Ishikawa (cell line): Measurements from ENCODE around the gene TRABD2A.

Experiments used
- CEBPB ChIP-seq: IDR thresholded peaks from 2 replicates; pipeline ENCODE4 v1.6.1; 2012
- CREB1 ChIP-seq: IDR thresholded peaks from 2 replicates; pipeline ENCODE4 v1.6.1; 2012; ENCODE audit warnings: low read depth
- EGR1 ChIP-seq: IDR thresholded peaks from 2 replicates; pipeline ENCODE4 v1.6.1; 2012
- EP300 ChIP-seq: IDR thresholded peaks from 2 replicates; pipeline ENCODE4 v1.6.1; 2012; ENCODE audit warnings: borderline replicate concordance
- FOXM1 ChIP-seq: IDR thresholded peaks from 2 replicates; pipeline ENCODE4 v1.6.1; 2012; ENCODE audit warnings: low read depth, borderline replicate concordance
- NFIC ChIP-seq: IDR thresholded peaks from 2 replicates; pipeline ENCODE4 v1.6.1; 2012
- RAD21 ChIP-seq: IDR thresholded peaks from 2 replicates; pipeline ENCODE4 v1.6.1; 2012; ENCODE audit warnings: low read depth
- REST ChIP-seq: IDR thresholded peaks from 2 replicates; pipeline ENCODE4 v1.6.1; 2012; ENCODE audit warnings: low read depth, mild to moderate bottlenecking
- TAF1 ChIP-seq: IDR thresholded peaks from 2 replicates; pipeline ENCODE4 v1.6.1; 2012; ENCODE audit warnings: low read depth, mild to moderate bottlenecking
- TCF12 ChIP-seq: IDR thresholded peaks from 2 replicates; pipeline ENCODE4 v1.6.1; 2012; ENCODE audit warnings: low read depth
- TEAD4 ChIP-seq: IDR thresholded peaks from 2 replicates; pipeline ENCODE4 v1.6.1; 2012
- YY1 ChIP-seq: IDR thresholded peaks from 2 replicates; pipeline ENCODE4 v1.6.1; 2012; ENCODE audit warnings: low read depth
- ZBTB7A ChIP-seq: IDR thresholded peaks from 2 replicates; pipeline ENCODE4 v1.6.1; 2012; ENCODE audit warnings: low read depth
- TF ChIP-seq, protein P1 (sequence below): IDR thresholded peaks from 2 replicates; pipeline ENCODE4 v1.6.1; 2012
- TF ChIP-seq, protein P2 (sequence below): IDR thresholded peaks from 2 replicates; pipeline ENCODE4 v1.6.1; 2012

The TRABD2A gene

DNA sequence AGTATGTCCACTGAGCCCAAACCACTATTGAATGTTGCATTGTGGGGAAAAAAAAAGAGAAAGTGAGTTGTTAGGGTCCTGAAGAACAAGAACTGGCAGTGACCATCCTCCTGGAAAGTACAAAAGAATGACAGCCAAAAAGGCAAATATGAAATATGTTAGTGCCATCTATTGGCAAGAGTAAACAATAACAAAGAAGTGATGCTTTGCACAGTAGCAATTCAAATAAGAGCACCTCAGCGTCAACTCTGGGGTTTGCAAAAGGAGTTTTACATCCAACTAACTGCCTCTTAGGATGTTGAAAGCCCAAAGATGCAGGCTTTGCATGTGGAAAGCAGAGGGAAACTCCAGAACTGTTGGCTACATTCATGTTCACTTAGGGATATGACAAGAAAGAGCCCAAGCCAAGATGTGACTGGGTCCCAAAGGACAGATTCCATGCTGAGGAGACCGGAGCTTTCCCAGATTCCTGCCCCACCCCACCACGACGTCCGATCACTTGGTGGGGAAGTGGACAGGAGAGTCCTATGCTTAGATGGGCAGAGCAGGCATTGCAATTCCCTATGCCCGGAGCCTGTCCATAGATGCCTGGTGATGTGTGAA lies 15.6 kb downstream of the TRABD2A start:
- TF ChIP-seq TAF1, result no peak
- TF ChIP-seq TEAD4, result no peak
- TF ChIP-seq ZBTB7A, result no peak
- peak; percentile 60 for TF ChIP-seq RAD21
- TF ChIP-seq TCF12, result no peak
- TF ChIP-seq EP300, result no peak
- TF ChIP-seq CEBPB, result no peak
- no peak for TF ChIP-seq REST
- TF ChIP-seq, protein P1, sequence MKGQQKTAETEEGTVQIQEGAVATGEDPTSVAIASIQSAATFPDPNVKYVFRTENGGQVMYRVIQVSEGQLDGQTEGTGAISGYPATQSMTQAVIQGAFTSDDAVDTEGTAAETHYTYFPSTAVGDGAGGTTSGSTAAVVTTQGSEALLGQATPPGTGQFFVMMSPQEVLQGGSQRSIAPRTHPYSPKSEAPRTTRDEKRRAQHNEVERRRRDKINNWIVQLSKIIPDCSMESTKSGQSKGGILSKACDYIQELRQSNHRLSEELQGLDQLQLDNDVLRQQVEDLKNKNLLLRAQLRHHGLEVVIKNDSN, result no peak

GRCh38 chr2:84862006-84862405 lies 18.9 kb downstream of the TRABD2A start:
- no peak for TF ChIP-seq CREB1
- TF ChIP-seq YY1, result no peak
- TF ChIP-seq TCF12, result no peak
- TF ChIP-seq, protein P2, sequence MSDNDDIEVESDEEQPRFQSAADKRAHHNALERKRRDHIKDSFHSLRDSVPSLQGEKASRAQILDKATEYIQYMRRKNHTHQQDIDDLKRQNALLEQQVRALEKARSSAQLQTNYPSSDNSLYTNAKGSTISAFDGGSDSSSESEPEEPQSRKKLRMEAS, result no peak
- no peak for TF ChIP-seq EP300
- TF ChIP-seq, protein P1, result no peak
- no peak for TF ChIP-seq REST
- no peak for TF ChIP-seq NFIC
- TF ChIP-seq TAF1, result no peak
- no peak for TF ChIP-seq EGR1
- no peak for TF ChIP-seq TEAD4
- TF ChIP-seq RAD21, result no peak
- no peak for TF ChIP-seq FOXM1
- TF ChIP-seq CEBPB, result no peak
- TF ChIP-seq ZBTB7A, result no peak

DNA sequence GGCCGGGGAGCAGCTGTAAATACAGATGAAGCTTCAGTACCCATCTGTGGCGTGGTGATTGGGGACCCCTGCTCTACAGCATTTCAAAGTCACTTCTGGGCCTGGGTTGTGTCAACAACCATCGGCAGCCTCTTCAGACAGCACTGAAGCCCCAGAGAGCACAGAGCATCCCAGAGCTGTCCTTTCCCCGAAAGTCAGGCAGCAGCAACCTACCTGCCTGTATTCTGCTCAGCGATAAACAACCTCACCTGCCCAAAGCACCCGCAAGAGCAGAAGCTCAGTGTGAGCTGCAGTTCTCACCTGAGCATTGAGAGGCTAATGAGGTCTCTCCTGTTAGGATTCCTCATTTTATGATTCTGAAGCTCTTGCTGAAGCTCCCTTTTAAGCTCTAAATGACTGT lies 19.3 kb downstream of the TRABD2A start:
- no peak for TF ChIP-seq FOXM1
- no peak for TF ChIP-seq TEAD4
- TF ChIP-seq RAD21, result no peak
- no peak for TF ChIP-seq EP300
- TF ChIP-seq, protein P1, result no peak
- TF ChIP-seq TAF1, result no peak
- TF ChIP-seq YY1, result no peak
- TF ChIP-seq NFIC, result no peak
- no peak for TF ChIP-seq ZBTB7A
- no peak for TF ChIP-seq CEBPB
- TF ChIP-seq TCF12, result no peak
- TF ChIP-seq, protein P2, result no peak
- no peak for TF ChIP-seq CREB1

GRCh38 chr2:84858937-84859336 lies 21.9 kb downstream of the TRABD2A start:
- TF ChIP-seq TEAD4 (no peak), CREB1 (no peak), ZBTB7A (no peak)

DNA sequence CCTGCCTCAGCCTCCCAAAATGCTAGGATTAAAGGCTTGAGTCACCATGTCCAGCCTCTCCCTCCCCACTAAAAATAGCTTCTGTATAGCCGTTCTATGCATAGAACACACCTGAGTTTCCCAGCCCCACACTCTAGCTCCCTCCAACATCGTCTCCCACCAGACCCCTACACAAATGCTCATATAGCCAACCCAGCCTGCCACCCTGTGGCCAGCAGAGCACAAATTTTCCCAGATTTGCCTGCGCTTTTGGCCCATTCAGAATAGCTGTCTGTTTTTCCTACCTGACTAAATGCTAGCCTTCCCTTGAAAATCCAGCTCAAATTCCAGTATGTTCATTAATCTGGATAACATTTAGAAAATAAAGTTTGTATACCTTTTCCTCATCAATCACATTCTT lies 22.8 kb downstream of the TRABD2A start:
- TF ChIP-seq RAD21 (peak; percentile 43), NFIC (no peak)

- TF ChIP-seq FOXM1 (no peak), RAD21 (no peak), NFIC (no peak), EGR1 (no peak), YY1 (no peak)
Measured at GRCh38 chr2:84857566-84857965, 23.3 kb downstream of the TRABD2A start.

- no peak for TF ChIP-seq YY1
- no peak for TF ChIP-seq REST
- TF ChIP-seq, protein P1, result no peak
- no peak for TF ChIP-seq TAF1
- TF ChIP-seq NFIC, result no peak
- TF ChIP-seq EP300, result no peak
- TF ChIP-seq, protein P2, result no peak
- no peak for TF ChIP-seq TEAD4
- TF ChIP-seq CREB1, result no peak
- TF ChIP-seq EGR1, result no peak
- TF ChIP-seq RAD21, result no peak
- no peak for TF ChIP-seq FOXM1
- TF ChIP-seq ZBTB7A, result no peak
- no peak for TF ChIP-seq TCF12
- no peak for TF ChIP-seq CEBPB
Measured at GRCh38 chr2:84856787-84857186, 24.1 kb downstream of the TRABD2A start.
